HG03457 (cell line): ENCODE measurements around the gene DMXL1.

Experiments used
- ATAC-seq: cut with Tn5 transposase; IDR thresholded peaks from one replicate; pipeline ENCODE4 v1.9.1; 2021; ENCODE audit warnings: moderate number of reproducible peaks; ENCODE audit not compliant: unreplicated experiment

Gene DMXL1

DNA sequence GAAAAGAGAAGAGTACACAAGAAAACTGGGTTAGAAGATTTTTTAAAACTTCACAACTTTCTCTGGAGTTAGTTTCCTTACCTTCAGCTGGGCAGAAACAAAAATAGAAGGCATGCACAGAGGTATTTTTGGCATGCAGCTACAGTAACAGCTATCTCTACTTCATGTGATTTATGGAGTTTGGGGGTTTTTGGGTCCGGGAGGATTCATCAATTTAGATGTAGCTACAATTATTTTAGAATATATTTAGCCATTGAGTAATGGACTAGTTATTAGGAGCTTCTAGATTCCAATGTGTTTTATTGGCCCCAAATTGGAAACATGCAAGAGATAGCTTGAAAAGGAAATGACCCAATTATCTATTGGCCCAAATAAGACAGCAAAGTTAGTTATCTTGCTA, 193.3 kb downstream of the DMXL1 start:
- ATAC-seq = no peak

DNA sequence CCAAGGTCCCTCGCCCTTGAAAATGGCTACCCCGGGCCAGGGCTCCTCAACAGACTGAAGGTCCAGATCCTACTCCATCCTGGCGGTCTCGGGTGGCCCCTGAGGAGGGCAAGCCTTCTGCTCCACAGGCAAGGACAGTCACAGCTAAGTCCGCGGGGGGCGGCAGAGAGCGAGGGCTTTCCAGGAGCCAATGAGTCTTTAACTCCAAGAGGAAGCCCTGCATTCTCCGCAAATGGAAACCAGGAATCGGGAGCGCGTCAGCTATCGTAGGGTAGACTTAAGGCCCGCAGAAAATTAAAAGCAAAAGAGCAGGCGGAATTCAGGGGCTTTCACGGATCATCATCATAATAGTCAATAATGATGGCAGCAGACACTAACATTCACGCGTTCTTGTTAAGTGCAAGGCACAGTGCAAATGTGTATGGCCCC, 197.1 kb downstream of the DMXL1 start:
- peak; percentile 68 for ATAC-seq

DNA sequence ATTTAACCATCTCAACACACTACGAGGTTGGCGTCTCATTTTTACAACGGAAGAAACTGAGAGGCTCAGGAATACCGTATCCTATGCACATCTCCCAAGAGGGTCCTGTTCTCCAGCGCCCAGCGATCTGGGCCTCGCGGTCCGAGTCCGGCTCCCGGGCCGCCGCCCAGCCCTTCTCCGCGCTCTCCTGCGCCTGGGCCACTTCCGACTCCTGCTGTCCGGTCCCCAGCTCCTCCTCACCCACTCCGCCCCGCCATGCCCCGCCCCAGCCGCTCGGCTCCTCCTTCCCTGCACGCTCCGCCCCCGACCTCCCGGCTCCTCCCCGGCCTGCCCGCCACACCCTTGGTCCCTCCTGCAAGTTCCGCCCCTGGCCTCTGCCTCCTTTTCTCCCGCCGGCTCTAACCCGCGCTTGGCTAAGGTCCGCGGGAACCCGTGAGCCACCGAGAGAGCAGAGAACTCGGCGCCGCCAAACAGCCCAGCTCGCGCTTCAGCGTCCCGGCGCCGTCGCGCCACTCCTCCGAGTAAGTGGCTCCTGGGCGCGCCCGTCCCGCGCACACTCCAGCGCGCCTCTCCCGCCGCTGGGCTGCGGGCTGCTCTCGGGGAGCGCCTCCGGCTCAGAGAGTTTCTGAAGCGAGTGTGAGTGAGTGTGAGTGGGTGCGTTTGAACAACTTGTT, 197.6 kb downstream of the DMXL1 start:
- peak; percentile 78 for ATAC-seq

- ATAC-seq = peak; percentile 0
Measured at GRCh38 chr5:119269061-119269944, 198.4 kb downstream of the DMXL1 start.

- no peak for ATAC-seq
Measured at GRCh38 chr5:119270121-119270565, 199.3 kb downstream of the DMXL1 start.

- ATAC-seq = no peak
Measured at GRCh38 chr5:119270960-119271757, 200.3 kb downstream of the DMXL1 start.

DNA sequence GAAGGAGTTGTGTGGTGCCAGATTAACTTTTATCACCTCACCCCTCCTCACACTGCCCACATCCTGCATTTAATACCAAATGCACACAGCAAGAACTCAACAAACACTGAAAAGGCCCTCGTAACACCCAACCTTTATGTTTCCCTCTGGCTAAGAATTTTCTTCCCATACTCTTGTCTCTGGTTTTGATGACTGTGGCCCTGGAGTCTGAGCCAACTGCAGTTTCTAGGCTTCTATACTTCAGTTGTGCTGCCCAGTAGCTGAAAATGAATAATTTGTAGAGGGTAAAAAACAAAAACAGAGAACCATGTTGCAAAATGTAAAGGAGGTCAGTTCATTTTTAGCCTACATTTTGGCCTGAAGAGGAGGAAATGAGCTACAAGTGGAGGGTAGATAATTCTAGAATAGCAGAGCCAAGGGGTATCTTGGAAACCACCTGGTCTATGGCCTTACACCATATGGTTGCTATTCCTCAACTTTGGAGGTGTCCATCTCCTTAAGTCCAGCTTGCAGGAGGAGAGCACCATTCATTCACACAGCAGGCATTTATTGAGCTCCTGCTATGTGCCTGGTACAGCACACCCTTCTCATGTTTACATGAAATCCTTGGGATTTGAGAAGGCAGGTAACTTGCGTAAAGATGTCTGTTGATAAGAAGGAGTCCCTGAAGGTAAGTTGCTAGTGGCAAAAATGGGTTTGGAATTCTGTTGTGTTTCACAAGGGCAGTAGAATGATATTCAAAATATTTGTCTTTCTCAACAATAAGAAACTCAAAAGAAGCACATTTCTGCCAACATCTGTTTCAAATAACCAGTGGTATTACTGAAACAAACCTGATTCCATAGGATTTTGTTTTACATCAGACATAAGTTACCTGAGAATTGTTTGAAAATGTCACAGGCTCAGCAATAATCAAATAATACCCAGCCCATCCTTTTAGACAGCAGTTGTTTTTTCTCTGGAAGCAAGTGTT, 201.2 kb downstream of the DMXL1 start:
- no peak for ATAC-seq

DNA sequence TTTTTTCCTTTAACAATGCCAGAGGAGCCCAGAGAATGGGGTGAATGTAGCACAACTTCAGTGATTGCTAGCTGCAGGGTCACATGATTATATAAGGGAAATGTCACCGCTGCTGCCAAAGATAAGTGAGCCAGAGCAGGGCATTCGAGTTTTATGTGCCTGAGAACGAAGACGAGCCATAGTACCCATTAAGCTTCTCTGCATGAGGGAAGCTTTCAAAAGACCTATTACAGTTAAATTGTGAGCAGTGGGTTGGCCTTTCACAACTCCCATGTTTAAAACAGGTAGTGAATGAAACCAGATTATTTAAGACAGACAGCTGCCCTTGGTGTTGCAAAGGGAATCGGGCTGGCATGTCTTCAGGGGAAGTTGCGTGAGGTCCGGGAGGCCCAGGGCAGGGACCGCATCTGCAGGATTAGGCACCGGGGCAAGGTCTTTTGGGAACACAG, 202.5 kb downstream of the DMXL1 start:
- ATAC-seq = no peak

DNA sequence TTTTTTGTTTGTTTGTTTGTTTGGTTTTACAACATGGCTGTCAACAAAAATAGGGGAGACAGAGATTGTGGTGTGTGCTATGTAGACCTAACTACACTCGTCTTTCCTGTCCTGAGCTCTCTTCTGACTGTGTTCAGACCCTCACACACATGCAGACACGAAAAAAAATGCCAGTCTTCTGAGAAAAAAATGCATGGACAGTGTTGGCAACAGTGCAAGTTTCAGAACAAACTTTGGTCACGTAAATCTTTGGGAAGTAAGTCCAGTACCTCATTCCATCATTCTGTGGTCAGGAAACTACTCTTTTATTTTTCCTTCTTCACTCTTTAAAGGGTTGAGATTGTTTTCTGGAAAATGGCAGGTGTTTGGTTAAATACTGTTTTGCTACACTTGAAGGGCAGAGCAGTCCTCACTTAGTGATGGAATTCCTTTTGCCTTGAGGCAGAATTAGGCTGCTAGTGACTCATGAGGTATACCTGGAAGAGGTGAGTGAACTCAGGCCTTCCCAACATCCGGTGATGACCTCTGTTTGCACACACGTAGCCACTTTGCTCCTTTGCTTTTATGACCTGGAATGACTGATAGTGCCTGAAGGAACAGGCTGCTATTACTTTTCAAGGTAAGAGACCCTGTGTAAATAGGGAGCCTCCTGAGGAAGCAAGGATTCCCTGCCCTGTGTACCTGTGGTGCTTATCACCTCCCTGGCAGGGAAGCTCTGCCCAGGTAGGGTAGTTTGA, 203.3 kb downstream of the DMXL1 start:
- ATAC-seq = no peak

DNA sequence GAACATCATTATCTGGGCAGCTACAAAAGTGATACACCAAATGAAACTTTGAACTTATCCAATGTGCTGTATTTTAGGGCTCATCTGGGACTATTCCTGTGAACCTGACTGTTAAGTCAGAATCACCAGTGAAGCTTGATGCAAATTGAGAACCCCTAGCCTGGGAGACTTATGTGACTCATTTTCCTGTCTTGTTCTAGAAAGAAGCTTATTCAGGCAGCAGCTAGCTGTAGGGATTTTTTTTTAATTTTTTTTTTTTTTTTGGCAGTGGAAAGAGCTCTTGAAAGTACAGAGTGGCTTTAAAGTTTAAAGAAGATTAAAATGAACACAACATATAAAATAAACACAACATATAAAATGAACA, 203.9 kb downstream of the DMXL1 start:
- ATAC-seq = peak; percentile 26

- peak; percentile 11 for ATAC-seq
Measured at GRCh38 chr5:119275146-119275545, 204.3 kb downstream of the DMXL1 start.

GRCh38 chr5:119275601-119276173, 204.8 kb downstream of the DMXL1 start:
- ATAC-seq = peak; percentile 77

DNA sequence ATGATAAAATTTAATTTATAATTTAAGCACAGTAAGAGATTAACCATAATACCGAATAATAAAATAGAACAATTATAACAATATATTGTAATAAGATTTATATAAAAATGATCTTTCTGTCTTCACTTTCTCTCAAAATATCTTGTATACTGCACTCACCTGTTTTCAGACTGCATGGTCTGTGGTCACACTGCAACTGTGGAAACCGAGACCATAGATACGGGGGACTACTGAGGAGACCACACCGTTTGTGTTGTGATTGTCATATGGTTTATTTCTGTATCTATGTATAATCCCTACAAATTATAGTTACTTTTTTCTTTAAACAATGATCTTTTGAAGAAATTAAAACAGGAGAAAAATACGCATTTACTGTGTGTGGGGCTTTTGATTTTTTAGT, 206.1 kb downstream of the DMXL1 start:
- ATAC-seq = no peak

DNA sequence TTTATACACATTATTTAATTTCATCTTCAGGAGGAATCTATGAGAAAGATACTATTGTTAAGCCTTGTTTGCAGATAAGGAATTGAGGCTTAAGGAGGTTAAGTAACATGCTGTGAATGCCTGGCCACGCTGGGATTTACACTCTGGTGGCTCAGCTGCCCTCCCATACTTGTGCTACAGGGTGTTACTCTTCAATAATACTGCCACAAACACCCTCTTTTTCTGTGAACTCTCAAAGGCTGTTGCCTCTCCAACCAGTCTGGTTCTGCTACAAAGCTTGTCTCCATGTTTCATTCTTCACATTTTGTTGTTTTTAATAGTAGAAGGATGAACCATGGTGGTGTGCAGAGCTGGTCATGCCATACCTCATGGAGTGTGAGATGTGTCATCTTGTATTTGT, 208.2 kb downstream of the DMXL1 start:
- no peak for ATAC-seq

DNA sequence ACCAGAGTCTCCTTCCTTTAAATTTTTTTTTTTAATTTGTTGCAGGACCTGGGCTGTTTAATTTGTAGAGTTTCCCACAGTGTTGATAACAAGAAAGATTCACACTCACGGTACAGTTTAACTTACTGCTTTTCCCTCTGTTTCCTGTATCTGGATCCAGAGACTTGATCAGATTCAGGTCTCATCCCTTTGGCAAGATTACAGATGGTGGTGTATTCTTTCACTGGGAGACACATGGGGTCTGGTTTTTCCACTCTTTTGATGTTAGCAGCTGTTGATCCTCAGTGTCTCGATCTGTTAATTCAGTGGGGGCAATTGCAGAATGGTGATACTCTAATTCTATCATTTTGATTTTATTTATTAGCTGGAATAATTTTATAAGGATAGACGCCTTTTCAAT, 209.5 kb downstream of the DMXL1 start:
- no peak for ATAC-seq

DNA sequence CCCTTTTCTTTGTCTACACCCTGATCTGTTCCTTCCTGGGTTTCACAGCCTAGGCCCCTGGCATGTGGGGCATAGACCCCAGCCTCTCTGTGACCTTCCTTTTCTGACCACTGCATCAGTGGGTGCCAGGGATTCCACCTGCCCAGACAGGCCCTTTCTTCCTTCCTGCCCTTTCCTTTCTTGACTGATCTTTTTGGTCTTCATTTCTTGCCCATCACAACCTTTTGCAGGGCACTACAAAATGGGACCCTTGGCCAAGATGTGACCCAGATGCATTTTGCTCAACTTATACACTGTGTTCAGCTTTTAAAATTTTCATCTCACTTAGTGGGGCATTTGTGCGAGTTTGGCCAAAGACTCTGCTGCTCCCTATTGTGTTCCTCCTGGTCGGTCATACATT, 211.7 kb downstream of the DMXL1 start:
- ATAC-seq = no peak

DNA sequence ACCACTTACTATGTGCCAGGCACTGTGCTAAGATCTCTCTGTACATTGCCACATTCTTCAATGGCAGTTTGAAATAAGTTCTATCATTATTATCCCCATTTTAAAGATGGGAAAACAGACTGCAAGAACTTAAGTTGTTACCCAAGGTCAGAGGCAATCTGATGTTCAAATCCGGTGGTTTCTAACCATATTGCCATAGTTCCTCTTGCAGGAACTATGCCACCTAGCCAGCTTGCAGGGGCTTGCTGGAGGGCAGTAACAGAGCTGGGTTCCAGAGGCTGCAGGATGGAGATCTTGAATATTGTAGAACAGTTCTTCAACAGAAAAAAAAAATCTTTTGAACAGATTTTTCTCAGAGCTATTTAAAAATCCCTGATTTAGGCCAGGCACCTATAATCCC, 213.1 kb downstream of the DMXL1 start:
- no peak for ATAC-seq

DNA sequence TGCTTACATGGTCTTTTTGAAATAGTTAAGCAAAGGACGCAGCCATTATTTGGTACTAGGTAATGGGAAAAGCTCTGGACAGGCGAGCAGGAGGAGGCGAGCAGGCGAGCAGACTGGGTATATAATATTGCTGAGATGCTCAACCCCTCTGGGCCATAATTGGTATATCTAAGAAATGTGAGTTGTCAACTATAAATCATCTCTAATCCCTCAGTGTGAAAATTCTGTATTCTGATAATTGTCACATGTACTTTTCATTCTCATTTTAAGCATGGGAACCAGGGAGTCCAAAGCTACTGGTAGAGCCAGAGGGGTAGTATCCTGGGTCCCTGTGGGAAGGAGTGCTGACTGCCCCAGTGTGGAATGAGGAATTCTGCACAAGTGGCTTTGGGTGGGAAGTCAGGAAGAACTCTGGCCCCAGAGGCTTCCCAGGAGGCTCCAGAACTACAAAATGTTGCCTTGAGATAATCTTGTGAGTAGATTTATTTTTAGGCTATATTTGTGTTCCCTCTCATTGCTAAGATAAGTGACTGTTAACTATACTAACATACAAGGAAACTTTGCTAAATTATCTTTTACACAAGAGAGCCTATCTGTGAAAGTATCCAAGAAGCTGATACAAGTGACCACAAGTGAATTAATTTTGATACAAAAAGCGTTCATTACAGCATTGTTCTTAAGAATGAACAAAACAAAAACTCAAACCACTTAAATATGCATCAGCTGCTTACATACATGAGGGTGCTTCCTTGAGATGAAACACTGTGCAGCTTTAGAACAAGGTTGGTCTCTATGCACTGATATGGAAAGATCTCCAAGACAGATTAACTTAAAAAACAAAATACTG, 214.4 kb downstream of the DMXL1 start:
- no peak for ATAC-seq
